ENCODE measurements around the gene PRDM5.

PRDM5 gene

GRCh38 chr4:120924931-120925330 lies 2.4 kb upstream of the PRDM5 start:
- Histone ChIP-seq H4K20me1 (ENCODE audit: insufficient read depth, low read length) (no peaks in the 10 kb centered on the region), H2AFZ (ENCODE audit: low read length) (no peak overlapping the region), H3K27ac (ENCODE audit: low read depth, low read length, poor library complexity, severe bottlenecking) (no peak overlapping the region), H3K9me3 (ENCODE audit: low read length) (no peaks in the 10 kb centered on the region), H3K4me3 (ENCODE audit: low read depth, low read length, poor library complexity, severe bottlenecking) (no peak overlapping the region), H3K27me3 (ENCODE audit: insufficient read depth, low read length) (no peaks in the 10 kb centered on the region), H3K36me3 (ENCODE audit: insufficient read depth, low read length) (no peaks in the 10 kb centered on the region), H3K4me1 (ENCODE audit: insufficient read depth, low read length, severe bottlenecking) (no peaks in the 10 kb centered on the region), H3K9ac (ENCODE audit: low read length) (no peak overlapping the region), H3F3A (ENCODE audit: insufficient read depth, low read length) (no peaks in the 10 kb centered on the region), H3K9me2 (ENCODE audit: low read depth, low read length) (no peaks in the 10 kb centered on the region), H3K4me2 (ENCODE audit: low read length) (no peak overlapping the region), H3K79me2 (ENCODE audit: insufficient read depth, low read length) (no peaks in the 10 kb centered on the region)
- TF ChIP-seq EZH2 (IDR thresholded peaks at IDR 0.05; ENCODE audit: borderline replicate concordance, low read length) (no peak), CTCF (IDR thresholded peaks at IDR 0.05; ENCODE audit: low read length) (no peak)

- no peaks in the 10 kb centered on the region for H4K20me1 ChIP-seq (ENCODE audit: insufficient read depth, low read length)
- H3F3A ChIP-seq (ENCODE audit: insufficient read depth, low read length), result no peaks in the 10 kb centered on the region
- H3K36me3 ChIP-seq (ENCODE audit: insufficient read depth, low read length), result no peaks in the 10 kb centered on the region
- H3K27ac ChIP-seq (ENCODE audit: low read depth, low read length, poor library complexity, severe bottlenecking), result no peak overlapping the region
- no peaks in the 10 kb centered on the region for H3K9me2 ChIP-seq (ENCODE audit: low read depth, low read length)
- no peaks in the 10 kb centered on the region for H3K9me3 ChIP-seq (ENCODE audit: low read length)
- H3K79me2 ChIP-seq (ENCODE audit: insufficient read depth, low read length), result no peaks in the 10 kb centered on the region
- no peaks in the 10 kb centered on the region for H3K4me1 ChIP-seq (ENCODE audit: insufficient read depth, low read length, severe bottlenecking)
- H3K27me3 ChIP-seq (ENCODE audit: insufficient read depth, low read length), result no peaks in the 10 kb centered on the region
- no peak overlapping the region for H3K4me3 ChIP-seq (ENCODE audit: low read depth, low read length, poor library complexity, severe bottlenecking)
- TF ChIP-seq EZH2 (IDR thresholded peaks at IDR 0.05; ENCODE audit: borderline replicate concordance, low read length), result no peak
- no peak for TF ChIP-seq CTCF (IDR thresholded peaks at IDR 0.05; ENCODE audit: low read length)
- H2AFZ ChIP-seq (ENCODE audit: low read length), result no peak overlapping the region
- H3K4me2 ChIP-seq (ENCODE audit: low read length), result no peak overlapping the region
- H3K9ac ChIP-seq (ENCODE audit: low read length), result no peak overlapping the region
These were observed 639 bp upstream of the PRDM5 start for GRCh38 chr4:120923207-120923522.

- Histone ChIP-seq H2AFZ (ENCODE audit: low read length) (no peak overlapping the region), H3K36me3 (ENCODE audit: insufficient read depth, low read length) (no peaks in the 10 kb centered on the region), H3K4me1 (ENCODE audit: insufficient read depth, low read length, severe bottlenecking) (no peaks in the 10 kb centered on the region), H3K4me3 (ENCODE audit: low read depth, low read length, poor library complexity, severe bottlenecking) (no peak overlapping the region), H3K27ac (ENCODE audit: low read depth, low read length, poor library complexity, severe bottlenecking) (no peak overlapping the region), H3K4me2 (ENCODE audit: low read length) (no peak overlapping the region), H3K9me3 (ENCODE audit: low read length) (no peaks in the 10 kb centered on the region), H3F3A (ENCODE audit: insufficient read depth, low read length) (no peaks in the 10 kb centered on the region), H3K9me2 (ENCODE audit: low read depth, low read length) (no peaks in the 10 kb centered on the region), H3K79me2 (ENCODE audit: insufficient read depth, low read length) (no peaks in the 10 kb centered on the region), H3K9ac (ENCODE audit: low read length) (no peak overlapping the region), H3K27me3 (ENCODE audit: insufficient read depth, low read length) (no peaks in the 10 kb centered on the region), H4K20me1 (ENCODE audit: insufficient read depth, low read length) (no peaks in the 10 kb centered on the region)
- TF ChIP-seq EZH2 (IDR thresholded peaks at IDR 0.05; ENCODE audit: borderline replicate concordance, low read length), result no peak
- TF ChIP-seq CTCF (IDR thresholded peaks at IDR 0.05; ENCODE audit: low read length), result no peak
These were observed 808 bp downstream of the PRDM5 start for GRCh38 chr4:120921456-120922380.

Measured in OCI-LY1 (cell line).